ENCODE results near the gene CYP2J2.
"Not testable (repeated sequence)": the region's sequence is repeated elsewhere in the genome, so short reads cannot be mapped to it uniquely, and the experiment has no call there.

CYP2J2 gene

GRCh38 chr1:59926381-59927123 lies at the start of gene CYP2J2:
TSS of gene CYP2J2 (minus strand) at chr1:59926773. CDS start at chr1:59926746, 27 bp downstream.
- peak; percentile 76 for DNase-seq

GRCh38 chr1:59973719-59974118 lies 47.1 kb upstream of the CYP2J2 start:
- DNase-seq, result no peak

GRCh38 chr1:59972216-59972927 lies 45.8 kb upstream of the CYP2J2 start:
- DNase-seq, result no peak

GRCh38 chr1:59971464-59971911 lies 44.9 kb upstream of the CYP2J2 start:
- peak; percentile 78 for DNase-seq

- DNase-seq, result not testable (repeated sequence)
These were observed 43.1 kb upstream of the CYP2J2 start for GRCh38 chr1:59969542-59970175.

GRCh38 chr1:59968746-59969145 lies 42.2 kb upstream of the CYP2J2 start:
- DNase-seq, result not testable (repeated sequence)

GRCh38 chr1:59967780-59968179 lies 41.2 kb upstream of the CYP2J2 start:
- DNase-seq, result no peak

- no peak for DNase-seq
These were observed 40.6 kb upstream of the CYP2J2 start for GRCh38 chr1:59967141-59967697.

- DNase-seq, result no peak
These were observed 25.5 kb upstream of the CYP2J2 start for GRCh38 chr1:59952065-59952464.

- no peak for DNase-seq
These were observed 23.1 kb upstream of the CYP2J2 start for GRCh38 chr1:59949648-59950047.

- DNase-seq, result no peak
These were observed 22.4 kb upstream of the CYP2J2 start for GRCh38 chr1:59948990-59949389.

- DNase-seq, result peak; percentile 64
These were observed 20.7 kb upstream of the CYP2J2 start for GRCh38 chr1:59947047-59947938.

GRCh38 chr1:59945790-59946189 lies 19.2 kb upstream of the CYP2J2 start:
- no peak for DNase-seq

GRCh38 chr1:59939393-59939792 lies 12.8 kb upstream of the CYP2J2 start:
- no peak for DNase-seq

- no peak for DNase-seq
These were observed 11.2 kb upstream of the CYP2J2 start for GRCh38 chr1:59937636-59938210.

GRCh38 chr1:59936358-59936821 lies 9.8 kb upstream of the CYP2J2 start:
- no peak for DNase-seq

GRCh38 chr1:59928996-59929395 lies 2.4 kb upstream of the CYP2J2 start:
- DNase-seq, result no peak

- no peak for DNase-seq
These were observed 640 bp upstream of the CYP2J2 start for GRCh38 chr1:59927213-59927612.

- DNase-seq, result no peak
These were observed 1.9 kb downstream of the CYP2J2 start for GRCh38 chr1:59924653-59925052.

- not testable (repeated sequence) for DNase-seq
These were observed 5.2 kb downstream of the CYP2J2 start for GRCh38 chr1:59921258-59921899.

- no peak for DNase-seq
These were observed 6.8 kb downstream of the CYP2J2 start for GRCh38 chr1:59919746-59920145.
